Measurements from ENCODE around the gene SLFNL1.
A peak's percentile ranks its signal among the peaks of the same experiment; 100 is the strongest.

SLFNL1 gene

GRCh38 chr1:40985875-40986274 lies 35.6 kb downstream of the SLFNL1 start:
- DNase-seq: no peak

DNA sequence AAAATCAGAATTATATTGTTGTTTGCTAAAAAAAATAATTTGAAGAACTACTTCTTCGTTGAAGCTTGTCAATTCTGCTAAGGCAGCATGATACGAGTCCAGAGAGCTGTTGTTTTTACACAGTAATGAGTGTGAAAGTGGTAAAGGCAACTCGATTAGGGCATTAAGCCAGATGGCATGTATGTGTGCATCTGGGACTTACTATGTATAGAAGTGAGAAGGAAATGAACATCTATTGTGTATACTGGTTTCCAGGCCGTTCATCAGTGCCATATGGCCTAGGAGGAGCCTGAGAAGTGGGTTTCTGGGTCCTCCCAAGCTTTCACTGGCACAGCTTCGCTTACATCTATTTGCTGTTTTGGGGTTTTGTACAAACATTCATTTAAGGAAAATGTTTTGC lies 36.4 kb downstream of the SLFNL1 start:
- DNase-seq: no peak

DNA sequence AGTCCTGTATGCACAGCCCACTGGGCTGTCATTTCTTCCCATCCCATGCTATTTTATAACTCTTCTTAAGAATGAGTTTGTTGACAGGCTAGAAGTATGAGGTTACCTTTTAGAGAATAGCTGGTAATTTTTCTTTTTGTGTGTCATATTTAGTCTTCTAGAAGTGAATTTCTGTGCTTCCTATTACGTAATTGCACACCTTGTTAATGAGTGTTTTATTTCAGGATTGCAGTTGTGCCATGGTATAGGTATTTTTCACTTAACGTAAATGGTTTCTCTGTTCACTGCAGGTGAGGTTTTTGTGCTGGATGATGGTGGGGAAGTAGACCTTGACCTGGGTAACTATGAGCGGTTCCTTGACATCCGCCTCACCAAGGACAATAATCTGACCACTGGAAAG lies 37.0 kb downstream of the SLFNL1 start:
- DNase-seq: no peak

DNA sequence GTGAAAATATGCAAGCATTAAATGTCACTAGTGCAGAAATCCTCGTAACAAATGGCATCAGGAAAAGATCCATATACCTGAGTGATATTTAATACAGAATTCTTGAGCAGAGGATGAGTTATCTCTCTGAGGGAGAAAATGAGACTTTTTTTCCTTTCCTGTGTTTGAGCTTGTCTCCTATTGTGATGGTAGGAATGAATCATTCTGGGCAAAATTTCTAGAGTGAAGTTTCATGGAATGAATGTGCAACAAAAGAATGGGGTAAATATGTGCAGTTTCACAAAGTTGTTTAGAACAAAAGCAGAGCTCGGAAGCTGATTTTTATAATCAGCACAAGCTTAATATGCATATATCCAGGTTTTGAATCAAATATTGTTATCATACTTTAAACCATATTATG lies 37.5 kb downstream of the SLFNL1 start:
- DNase-seq: no peak

GRCh38 chr1:40983286-40983685 lies 38.2 kb downstream of the SLFNL1 start:
- DNase-seq: no peak

DNA sequence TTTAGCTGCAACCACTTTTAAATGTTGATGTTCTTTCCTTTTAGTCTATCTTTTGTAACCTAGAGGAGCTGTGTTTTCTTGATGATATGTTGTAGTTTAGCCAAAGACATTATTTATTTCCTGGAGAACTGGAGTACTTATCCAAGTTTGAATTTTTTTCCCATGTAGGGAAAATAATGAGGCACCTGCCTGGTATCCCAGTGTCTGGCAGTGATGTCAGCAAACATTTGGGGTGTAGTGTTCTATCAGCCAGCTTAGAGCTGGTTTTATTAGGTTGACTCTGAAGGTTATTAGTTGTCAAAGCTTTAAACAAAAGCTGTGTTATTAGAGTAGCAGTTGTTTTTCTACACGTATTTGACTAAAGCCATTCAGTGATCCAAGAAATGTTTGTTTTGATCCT lies 38.8 kb downstream of the SLFNL1 start:
- no peak for DNase-seq

- no peak for DNase-seq
Observed at GRCh38 chr1:40981691-40982448, 39.7 kb downstream of the SLFNL1 start.

DNA sequence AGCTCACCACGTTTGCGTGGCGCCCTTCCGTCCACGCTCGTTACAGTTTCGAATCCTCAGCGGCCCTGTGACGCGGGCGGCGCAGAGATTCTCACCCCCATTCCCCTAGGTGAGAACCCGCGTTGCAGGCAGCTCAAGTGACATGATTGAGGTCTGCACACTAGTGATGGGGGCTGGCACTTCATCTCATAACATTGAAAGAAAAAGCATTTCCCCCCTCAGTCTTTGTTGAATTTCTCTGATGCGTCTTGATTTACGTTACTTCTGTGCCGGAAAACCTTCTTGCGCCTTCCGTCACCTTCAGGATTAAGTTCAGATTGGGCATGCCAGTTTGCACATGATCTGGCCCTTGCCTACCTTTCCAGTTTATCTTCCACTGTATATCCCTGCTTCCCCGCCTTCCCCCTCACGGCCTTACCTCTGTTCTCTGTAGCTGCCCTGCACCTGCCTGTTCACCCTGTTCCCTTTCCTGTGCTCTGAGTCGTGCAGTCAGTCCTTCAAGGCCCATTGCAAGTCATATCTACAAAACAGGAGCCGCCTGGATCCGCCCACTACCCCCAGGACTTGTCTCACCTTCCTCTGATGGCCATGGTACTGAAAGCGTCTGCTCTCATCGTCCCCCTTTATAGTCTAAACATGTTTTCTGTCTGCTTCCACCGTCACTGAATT lies 40.9 kb downstream of the SLFNL1 start:
- DNase-seq: peak; percentile 32 to 37

GRCh38 chr1:40980068-40980452 lies 41.5 kb downstream of the SLFNL1 start:
- no peak for DNase-seq

DNA sequence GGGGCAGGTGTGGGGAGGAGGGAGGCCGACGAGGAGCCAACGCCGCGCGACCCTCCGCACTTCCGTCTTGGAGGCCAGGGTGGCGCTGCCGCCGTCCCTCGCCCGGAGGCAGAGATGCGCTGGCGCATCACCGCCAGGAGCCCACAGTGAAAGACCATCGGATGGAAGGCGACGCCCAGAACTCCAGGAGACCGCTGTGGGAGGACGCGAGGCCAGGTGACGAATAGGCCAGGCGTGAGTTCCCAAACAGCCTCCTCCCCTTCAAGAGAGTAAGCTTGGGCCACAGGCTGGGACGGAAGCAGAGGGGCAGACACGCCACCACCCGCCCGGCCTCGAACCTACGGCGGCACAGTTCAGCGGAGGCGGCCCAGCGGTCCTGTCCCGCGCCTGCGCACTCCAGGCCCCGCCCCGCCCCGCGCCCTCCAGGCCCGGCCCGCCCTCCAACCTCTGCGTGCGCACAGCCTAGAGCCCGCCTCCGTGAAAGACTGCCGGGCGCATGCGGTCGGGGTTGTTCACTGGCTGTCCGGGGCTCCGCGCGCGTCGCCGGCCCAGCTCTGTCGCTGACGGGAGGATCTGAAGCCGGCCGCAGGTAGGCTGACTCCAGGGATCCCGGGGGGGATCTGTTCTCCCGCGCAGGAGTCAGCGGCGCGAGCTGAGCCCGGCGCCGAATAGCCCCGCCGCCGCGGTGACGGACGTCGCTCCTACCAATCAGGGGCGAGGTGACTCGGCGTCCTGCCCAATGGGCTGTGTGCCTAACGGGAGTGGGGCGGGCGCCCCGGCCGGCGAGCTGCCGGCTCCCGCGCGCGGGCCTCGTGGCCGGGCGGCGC lies 42.1 kb downstream of the SLFNL1 start, which contains the start of gene CTPS1:
Gene CTPS1, plus strand, starts transcription at position 456 of the 827 bp plus-strand sequence. CDS start 3,595 bp downstream, outside the sequence.
- peak; percentile 87 to 89 for DNase-seq

DNA sequence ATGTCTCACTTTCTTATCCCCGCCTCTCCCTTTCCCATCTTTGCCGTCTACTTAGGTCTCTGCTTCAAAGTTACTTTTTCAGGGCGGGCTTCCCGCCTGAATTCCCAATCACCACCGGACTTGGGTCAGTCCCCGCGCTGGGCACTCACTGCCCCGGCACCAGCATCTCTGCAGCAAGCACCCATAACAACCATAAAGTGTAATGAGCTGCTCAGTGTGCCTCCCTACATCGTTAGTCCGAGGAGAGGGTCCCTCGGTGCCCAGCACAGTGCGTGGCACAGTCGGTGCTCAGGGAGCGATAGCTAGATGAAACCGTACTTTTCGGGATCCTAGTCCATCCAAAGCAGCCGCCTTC lies 42.7 kb downstream of the SLFNL1 start:
- no peak for DNase-seq

DNA sequence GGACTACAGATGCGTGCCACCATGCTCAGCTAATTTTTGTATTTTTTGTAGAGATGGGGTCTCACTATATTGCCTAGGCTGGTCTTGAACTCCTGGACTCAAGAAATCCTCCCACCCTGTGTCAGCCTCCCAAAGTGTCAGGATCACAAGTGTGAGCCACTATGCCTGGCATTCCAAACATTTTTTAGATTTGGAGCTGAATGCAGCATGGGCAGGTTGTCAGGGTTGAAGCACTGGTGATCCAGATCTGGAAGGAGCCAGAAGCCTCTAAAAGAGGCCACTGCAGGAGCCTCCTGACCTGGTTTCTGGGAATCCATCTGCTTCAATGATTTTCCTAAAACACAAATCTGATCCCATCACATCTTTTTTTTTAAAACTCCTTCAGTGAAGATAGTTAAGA lies 43.8 kb downstream of the SLFNL1 start:
- no peak for DNase-seq

DNA sequence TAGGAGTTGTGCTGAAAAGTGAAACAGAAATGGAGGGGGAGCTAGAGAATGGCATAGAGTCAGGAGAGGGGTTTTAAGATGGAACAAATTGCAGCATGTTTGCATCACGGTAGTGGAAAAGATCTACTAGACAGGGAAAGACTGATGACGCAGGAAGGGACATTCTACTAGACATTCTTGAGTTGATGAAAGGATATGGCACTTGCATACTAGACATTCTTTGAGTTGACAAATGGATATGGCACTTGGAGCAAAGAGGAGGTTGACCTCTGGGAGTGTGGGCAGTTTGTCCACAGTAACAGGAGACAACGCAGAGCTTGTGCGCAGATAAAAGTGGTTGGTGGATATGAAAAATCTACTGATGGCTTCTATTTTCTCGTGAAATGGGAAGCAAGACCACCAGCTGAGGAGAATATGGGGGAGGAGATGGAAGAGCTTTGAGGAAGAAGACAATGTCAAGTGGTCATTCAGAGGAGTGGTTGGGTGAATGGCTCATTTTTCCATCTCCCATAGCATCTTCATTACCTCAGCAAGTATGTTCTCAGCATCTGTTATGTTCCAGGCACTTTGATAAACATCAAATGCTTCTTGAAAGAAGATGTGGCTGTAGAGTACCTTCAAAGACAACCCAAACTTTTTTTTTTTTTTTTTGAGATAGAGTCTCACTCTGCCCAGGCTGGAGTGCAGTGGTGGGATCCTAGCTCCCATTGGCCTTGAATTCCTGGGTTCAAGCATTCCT lies 44.4 kb downstream of the SLFNL1 start:
- DNase-seq: no peak

DNA sequence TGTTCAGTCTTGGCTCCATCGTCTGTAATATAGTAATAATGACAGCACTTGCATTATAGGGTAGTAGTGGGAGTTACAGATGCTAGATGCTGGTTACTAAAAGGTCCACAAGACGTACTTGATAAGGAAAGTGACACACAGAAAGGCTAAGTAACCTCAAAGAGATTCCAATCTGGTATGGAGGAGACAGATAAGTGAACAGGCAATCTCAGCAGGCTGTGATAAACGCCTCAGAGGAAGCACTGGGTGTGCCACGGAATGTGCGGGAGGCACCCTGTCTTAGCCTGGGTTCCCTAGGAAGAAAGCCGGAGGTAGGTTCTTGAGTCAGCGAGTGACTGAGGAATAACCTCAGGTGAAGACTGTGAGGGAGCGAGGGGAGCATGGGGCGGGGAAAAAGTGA lies 46.6 kb downstream of the SLFNL1 start:
- DNase-seq: no peak

- no peak for DNase-seq
Observed at GRCh38 chr1:40973912-40974311, 47.6 kb downstream of the SLFNL1 start.

DNA sequence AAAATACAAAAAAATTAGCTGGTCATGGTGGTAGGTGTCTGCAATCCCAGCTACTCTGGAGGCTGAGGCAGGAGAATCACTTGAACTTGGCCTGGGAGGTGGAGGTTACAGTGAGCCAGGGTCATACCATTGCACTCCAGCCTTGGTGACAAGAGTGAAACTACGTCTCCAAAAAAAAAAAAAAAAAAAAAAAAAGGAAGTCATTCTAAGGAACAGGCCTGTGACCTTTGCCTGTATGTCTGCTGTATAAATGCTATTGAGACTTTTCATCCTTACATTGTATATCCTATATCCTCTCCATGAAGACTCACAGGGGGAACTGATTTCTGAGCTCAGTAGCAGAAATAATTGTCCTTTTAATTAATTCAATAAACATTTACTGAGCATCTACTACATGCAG lies 49.6 kb downstream of the SLFNL1 start:
- DNase-seq: no peak

DNA sequence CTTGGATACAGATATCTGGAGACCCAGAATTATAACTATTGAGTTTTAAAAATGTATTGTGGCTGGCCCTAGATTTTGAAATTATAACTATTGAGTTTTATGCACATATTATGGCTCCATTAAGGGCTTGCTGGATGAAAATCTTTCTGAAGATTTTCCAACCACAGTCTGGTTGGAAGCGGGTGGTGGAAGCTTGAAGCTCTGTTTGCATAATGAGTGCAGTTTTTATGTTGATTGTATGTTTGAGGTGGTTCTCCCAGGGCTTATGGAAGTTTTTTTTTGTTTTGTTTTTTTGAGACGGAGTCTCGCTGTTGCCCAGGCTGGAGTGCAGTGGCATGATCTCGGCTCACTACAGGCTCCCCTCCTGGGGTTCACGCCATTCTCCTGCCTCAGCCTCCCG lies 52.1 kb downstream of the SLFNL1 start:
- DNase-seq: no peak

DNA sequence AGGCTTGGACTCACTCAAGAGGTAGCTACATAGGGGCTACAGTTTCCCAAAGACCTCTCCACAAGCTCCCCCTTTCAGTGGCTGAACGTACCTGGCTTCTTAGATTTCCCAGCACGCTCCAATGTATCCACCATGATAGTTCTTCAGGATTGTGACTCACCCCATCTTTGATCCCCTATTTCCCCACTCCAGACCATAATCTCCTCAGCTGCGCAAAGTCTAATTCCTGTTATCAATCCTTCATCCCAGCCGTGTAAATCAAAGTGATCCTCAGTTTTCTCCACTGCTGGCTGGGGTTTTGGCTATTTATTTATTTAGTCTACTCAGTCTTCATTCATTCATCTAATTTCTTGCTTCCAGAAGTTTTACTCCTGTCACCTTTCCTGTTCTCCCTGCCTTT lies 55.1 kb downstream of the SLFNL1 start:
- DNase-seq: no peak

All from Kasumi-1 (cell line).